Thymus (tissue), 14 donors: Measurements from ENCODE around the gene NADSYN1. TPM values are rescaled to one million over a fixed set of nuclear protein-coding genes. Genes with fewer than 3 reads are reported as not detected.

Experiments
- DNase-seq, 9 donors: peaks; one replicate each; pipeline ENCODE4 v3.0.0-alpha.2; 2013; ENCODE audit warnings: low spot score in 9 of 9, low read depth in 6 of 9, missing footprints in 1 of 9
- H3K27ac ChIP-seq, 2 donors: one replicate each; pipeline ENCODE4 v1.5.1; 2013; ENCODE audit warnings: control low read depth in 1 of 2, low read depth in 1 of 2, low read length in 1 of 2, mild to moderate bottlenecking in 1 of 2, moderate library complexity in 1 of 2
- H3K27me3 ChIP-seq, 2 donors: one replicate each; pipeline ENCODE4 v1.5.1; 2013; ENCODE audit warnings: low read length in 1 of 2; ENCODE audit not compliant: control insufficient read depth in 2 of 2, insufficient read depth in 1 of 2
- H3K36me3 ChIP-seq, 2 donors: one replicate each; pipeline ENCODE4 v1.5.1; 2013; ENCODE audit warnings: low read length in 1 of 2, mild to moderate bottlenecking in 1 of 2, moderate library complexity in 1 of 2; ENCODE audit not compliant: control insufficient read depth in 2 of 2, insufficient read depth in 2 of 2
- H3K4me1 ChIP-seq, 2 donors: one replicate each; pipeline ENCODE4 v1.5.1; 2013; ENCODE audit warnings: low read length in 2 of 2; ENCODE audit not compliant: control insufficient read depth in 2 of 2, insufficient read depth in 2 of 2
- H3K4me3 ChIP-seq, 2 donors: one replicate each; pipeline ENCODE4 v1.5.1; 2013; ENCODE audit warnings: low read length in 2 of 2, control low read depth in 1 of 2, mild to moderate bottlenecking in 1 of 2
- H3K9me3 ChIP-seq, 2 donors: one replicate each; pipeline ENCODE4 v1.5.1; 2013; ENCODE audit warnings: low read length in 1 of 2, mild to moderate bottlenecking in 1 of 2; ENCODE audit not compliant: control insufficient read depth in 2 of 2, insufficient read depth in 1 of 2
- WGBS: extraction: QIAGEN DNeasy Blood & Tissue Kit; methylation state at CpG from one replicate; pipeline ENCODE4 v1.1.7; 2013; 5-methylcytosine and 5-hydroxymethylcytosine counted together
- long read RNA-seq, 10 donors: transcript quantifications; one replicate each; lab custom pipeline, GENCODE V29; 2026
- polyA plus RNA-seq: library from polyadenylated mRNA; stranded (reverse); fragments of 200-250 nt; gene quantifications from one replicate; pipeline ENCODE4 v1.2.3, GENCODE V29; 2013
- total RNA-seq: library from RNA; stranded (reverse); fragments of 120-200 nt; gene quantifications from one replicate; pipeline ENCODE4 v1.2.4, GENCODE V29; 2013
- donor health status: healthy.

NADSYN1 gene
- 47.9 TPM for total RNA-seq
- polyA plus RNA-seq, result 113 TPM
- long read RNA-seq, donor 1, partial matches to known transcripts, result 0 of 1 reads
- long read RNA-seq, donor 1, other reads (novel, unspliced or antisense), result 0 of 1 reads
- long read RNA-seq, donor 2, result 0 reads
- long read RNA-seq, donor 3, transcript NADSYN1-223 (1 exons, 2,011 nt), result major isoform, 5 of 17 reads
- long read RNA-seq, donor 3, transcript NADSYN1-201 (21 exons, 2,773 nt), result major isoform, 5 of 17 reads
- long read RNA-seq, donor 3, partial matches to known transcripts, result 0 of 17 reads
- long read RNA-seq, donor 3, other reads (novel, unspliced or antisense), result 0 of 17 reads
- long read RNA-seq, donor 4, partial matches to known transcripts, result 0 of 7 reads
- long read RNA-seq, donor 4, other reads (novel, unspliced or antisense), result 0 of 7 reads
- long read RNA-seq, donor 5, transcript NADSYN1-201 (21 exons, 2,773 nt), result major isoform, 8 of 24 reads
- long read RNA-seq, donor 5, transcript NADSYN1-223 (1 exons, 2,011 nt), result minor isoform, 6 of 24 reads
- long read RNA-seq, donor 5, partial matches to known transcripts, result 0 of 24 reads
- long read RNA-seq, donor 5, other reads (novel, unspliced or antisense), result 0 of 24 reads
- long read RNA-seq, donor 6, partial matches to known transcripts, result 0 of 6 reads
- long read RNA-seq, donor 6, other reads (novel, unspliced or antisense), result 0 of 6 reads
- long read RNA-seq, donor 7, partial matches to known transcripts, result 0 of 6 reads
- long read RNA-seq, donor 7, other reads (novel, unspliced or antisense), result 0 of 6 reads
- long read RNA-seq, donor 8, result 0 reads
- long read RNA-seq, donor 9, transcript NADSYN1-223 (1 exons, 2,011 nt), result major isoform, 6 of 11 reads
- long read RNA-seq, donor 9, partial matches to known transcripts, result 0 of 11 reads
- long read RNA-seq, donor 9, other reads (novel, unspliced or antisense), result 0 of 11 reads
- long read RNA-seq, donor 10, partial matches to known transcripts, result 0 of 4 reads
- long read RNA-seq, donor 10, other reads (novel, unspliced or antisense), result 0 of 4 reads

- peaks cover 29 to 31% of the 10 kb centered on the region in 2 donors for H3K36me3 ChIP-seq
- peak within 1 kb of the TSS; percentile 97 to 99 for H3K27ac ChIP-seq
- DNase-seq, result peak; percentile 80 to 95 (median 89)
- 1% methylated on average over 61 of the region's 61 CpGs for WGBS
- H3K4me1 ChIP-seq, result peaks cover 26 to 39% of the 10 kb centered on the region in 2 donors
- peak within 1 kb of the TSS; percentile 74 to 95 for H3K4me3 ChIP-seq
- H3K27me3 ChIP-seq, result no peaks in the 10 kb centered on the region
- no peaks in the 10 kb centered on the region for H3K9me3 ChIP-seq
Observed at GRCh38 chr11:71453037-71453917, at the start of gene NADSYN1. Gene NADSYN1 (plus strand): TSS chr11:71453203. CDS start chr11:71453297, 94 bp downstream.

- WGBS, result 77% methylated on average over 8 of the region's 8 CpGs
- Histone ChIP-seq H3K27ac (no peak overlapping the region), H3K4me3 (no peak overlapping the region), H3K4me1 (no peaks in the 10 kb centered on the region), H3K27me3 (no peaks in the 10 kb centered on the region), H3K9me3 (no peaks in the 10 kb centered on the region), H3K36me3 (no peaks in the 10 kb centered on the region)
- DNase-seq, result no peak
Observed at GRCh38 chr11:71404209-71404608, 48.8 kb upstream of the NADSYN1 start.

GRCh38 chr11:71406681-71407080 lies 46.3 kb upstream of the NADSYN1 start:
- H3K9me3 ChIP-seq, result no peaks in the 10 kb centered on the region
- H3K36me3 ChIP-seq, result no peaks in the 10 kb centered on the region
- no peaks in the 10 kb centered on the region for H3K4me1 ChIP-seq
- H3K27me3 ChIP-seq, result no peaks in the 10 kb centered on the region
- WGBS, result 78% methylated on average over 10 of the region's 10 CpGs
- no peak for DNase-seq
- H3K27ac ChIP-seq, result no peak overlapping the region
- H3K4me3 ChIP-seq, result no peak overlapping the region

GRCh38 chr11:71407356-71407755 lies 45.6 kb upstream of the NADSYN1 start:
- Histone ChIP-seq H3K4me3 (no peak overlapping the region), H3K36me3 (no peaks in the 10 kb centered on the region), H3K27me3 (no peaks in the 10 kb centered on the region), H3K27ac (no peak overlapping the region), H3K4me1 (no peaks in the 10 kb centered on the region), H3K9me3 (no peaks in the 10 kb centered on the region)
- no peak for DNase-seq
- 88% methylated on average over 15 of the region's 15 CpGs for WGBS

- DNase-seq, result no peak
- Histone ChIP-seq H3K27me3 (no peaks in the 10 kb centered on the region), H3K4me1 (no peaks in the 10 kb centered on the region), H3K36me3 (no peaks in the 10 kb centered on the region), H3K9me3 (no peaks in the 10 kb centered on the region), H3K27ac (no peak overlapping the region), H3K4me3 (no peak overlapping the region)
- WGBS, result 89% methylated on average over 7 of the region's 7 CpGs
Observed at GRCh38 chr11:71408826-71409225, 44.2 kb upstream of the NADSYN1 start.

GRCh38 chr11:71410363-71410966 lies 42.5 kb upstream of the NADSYN1 start:
- H3K4me3 ChIP-seq, result no peak overlapping the region
- no peaks in the 10 kb centered on the region for H3K4me1 ChIP-seq
- no peak for DNase-seq
- no peak overlapping the region for H3K27ac ChIP-seq
- no peaks in the 10 kb centered on the region for H3K36me3 ChIP-seq
- H3K27me3 ChIP-seq, result no peaks in the 10 kb centered on the region
- WGBS, result 82% methylated on average over 7 of the region's 7 CpGs
- no peaks in the 10 kb centered on the region for H3K9me3 ChIP-seq

- peaks cover 0 to 2% of the 10 kb centered on the region in 2 donors for H3K27me3 ChIP-seq
- no peaks in the 10 kb centered on the region for H3K4me1 ChIP-seq
- no peak for DNase-seq
- no peak overlapping the region for H3K4me3 ChIP-seq
- no peaks in the 10 kb centered on the region for H3K36me3 ChIP-seq
- no peak overlapping the region for H3K27ac ChIP-seq
- no peaks in the 10 kb centered on the region for H3K9me3 ChIP-seq
Observed at GRCh38 chr11:71414645-71415044, 38.4 kb upstream of the NADSYN1 start.

- no peak overlapping the region for H3K27ac ChIP-seq
- DNase-seq, result no peak
- H3K36me3 ChIP-seq, result no peaks in the 10 kb centered on the region
- peaks cover 0 to 2% of the 10 kb centered on the region in 2 donors for H3K27me3 ChIP-seq
- 80% methylated on average over 8 of the region's 8 CpGs for WGBS
- no peak overlapping the region for H3K4me3 ChIP-seq
- no peaks in the 10 kb centered on the region for H3K4me1 ChIP-seq
- H3K9me3 ChIP-seq, result no peaks in the 10 kb centered on the region
Observed at GRCh38 chr11:71418643-71419042, 34.4 kb upstream of the NADSYN1 start.
